EL (cell line): ENCODE measurements around the gene LIN7A.

Experiments used
- DNase-seq: peaks from one replicate; pipeline ENCODE4 v3.0.0-alpha.2; 2016

The LIN7A gene

DNA sequence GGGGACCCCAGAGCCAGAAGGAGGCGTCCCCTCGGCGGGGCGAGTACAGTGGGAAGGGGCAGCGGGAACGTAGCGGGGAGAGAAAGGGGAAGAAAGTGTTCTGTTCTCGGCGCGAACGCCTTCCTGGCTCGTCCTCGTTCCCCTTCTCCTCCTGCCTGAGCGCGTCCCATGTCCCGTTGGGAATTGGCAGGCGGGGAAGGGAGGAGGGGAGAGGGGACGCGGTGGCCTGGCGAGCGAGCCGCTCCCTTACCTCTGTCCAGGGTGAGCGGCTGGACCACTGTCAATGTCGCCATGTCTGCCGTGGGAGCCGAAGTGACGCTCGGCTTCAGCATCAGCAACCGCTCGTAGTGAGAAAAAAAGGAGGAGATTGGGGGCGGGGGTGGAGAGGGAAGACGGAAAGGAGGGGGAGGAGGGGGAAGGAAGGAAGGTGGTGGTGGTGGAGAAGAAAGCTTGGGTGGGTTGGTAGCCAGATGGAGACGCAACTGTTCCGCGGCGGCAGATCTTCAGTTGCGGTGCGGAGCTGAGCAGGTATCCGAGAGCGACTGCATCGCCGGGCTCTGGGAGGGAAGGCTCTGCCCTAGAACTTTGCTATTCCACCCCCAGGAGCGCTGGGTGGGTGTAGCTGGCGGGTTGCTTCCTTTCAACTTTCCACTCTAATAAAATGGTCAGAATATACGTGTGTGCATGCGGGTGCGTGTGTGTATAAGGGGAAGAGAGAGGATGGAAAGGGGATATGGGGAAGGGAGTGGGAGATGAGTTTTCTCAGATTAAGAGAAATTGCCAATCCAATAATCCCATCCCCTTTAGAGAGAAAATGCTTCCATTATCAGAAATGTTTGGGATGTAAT lies at the start of gene LIN7A:
TSS of gene LIN7A (minus strand) at position 544 of the 848 bp plus-strand sequence. CDS start at position 332, 212 bp downstream.
- peak; percentile 62 for DNase-seq

DNA sequence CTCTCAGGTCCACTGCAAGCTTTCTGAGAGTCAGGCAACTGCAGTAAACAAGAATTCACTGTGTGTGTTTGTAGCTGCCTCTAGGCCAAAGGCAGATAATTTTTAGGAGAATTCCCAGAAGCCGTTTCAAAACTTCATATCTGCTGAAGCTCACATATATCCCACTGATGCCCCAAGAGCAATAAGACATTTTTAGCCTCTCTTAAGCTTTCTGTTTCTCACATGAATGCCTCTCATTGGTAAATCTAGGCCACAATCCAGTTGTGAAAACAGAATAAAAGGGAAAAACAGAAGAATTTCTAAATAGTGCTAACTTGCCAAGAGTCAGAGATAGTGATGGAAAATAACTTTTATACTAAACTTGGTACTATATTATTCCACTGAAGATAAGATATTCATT lies 48.5 kb upstream of the LIN7A start:
- DNase-seq: no peak

- DNase-seq: no peak
Measured at GRCh38 chr12:80979816-80980215, 42.1 kb upstream of the LIN7A start.

DNA sequence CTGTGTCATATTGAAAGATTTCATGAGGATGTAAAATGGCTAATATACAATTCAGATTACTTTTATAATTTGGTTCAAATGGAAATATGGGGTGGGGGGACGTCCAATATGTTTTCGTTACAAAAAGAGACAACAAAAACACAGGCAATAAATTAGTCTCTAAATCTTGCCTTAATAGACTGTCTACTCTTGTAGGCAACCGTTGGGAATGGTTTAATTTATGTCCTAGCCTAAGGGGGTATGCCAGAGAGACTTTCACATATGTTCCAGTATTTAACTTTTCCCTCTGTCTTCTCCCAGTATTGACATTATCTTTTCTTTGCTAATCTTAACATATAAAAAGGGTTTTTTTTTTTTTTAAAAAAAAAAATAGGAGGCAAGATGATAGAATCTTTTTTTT lies 41.5 kb upstream of the LIN7A start:
- no peak for DNase-seq

DNA sequence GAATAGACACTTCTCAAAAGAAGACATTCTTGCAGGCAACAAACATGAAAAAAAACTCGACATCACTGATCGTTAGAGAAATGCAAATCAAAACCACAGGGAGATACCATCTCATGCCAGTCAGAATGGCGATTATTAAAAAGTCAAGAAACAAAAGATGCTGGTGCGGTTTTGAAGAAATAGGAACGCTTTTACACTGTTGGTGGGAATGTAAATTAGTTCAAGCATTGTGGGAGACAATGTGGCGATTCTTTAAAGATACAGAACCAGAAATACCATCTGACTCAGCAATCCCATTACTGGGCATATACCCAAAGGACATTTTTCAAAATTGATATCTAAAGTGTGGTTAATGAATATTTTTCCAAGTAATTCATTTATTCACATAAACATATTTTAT lies 39.6 kb upstream of the LIN7A start:
- no peak for DNase-seq

DNA sequence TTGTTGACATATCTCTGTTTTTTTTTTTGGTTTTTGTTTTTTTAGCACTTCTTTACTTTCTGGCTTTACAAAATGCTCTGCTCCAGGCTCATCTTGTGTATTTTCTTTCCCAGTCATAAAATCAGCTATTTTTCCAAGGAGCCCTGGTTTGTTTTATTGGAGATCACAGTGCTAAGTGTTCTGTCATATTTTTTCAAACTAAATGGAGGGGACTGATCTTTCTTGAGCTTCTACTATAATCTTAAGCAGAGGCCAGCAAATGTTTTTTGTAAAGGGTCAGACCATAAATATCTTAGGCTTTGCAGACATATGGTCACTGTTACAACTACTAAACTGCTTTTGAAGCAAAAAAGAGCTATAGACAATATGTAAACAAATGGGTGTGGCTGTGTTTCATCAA lies 30.6 kb upstream of the LIN7A start:
- DNase-seq: no peak

GRCh38 chr12:80967565-80967964 lies 29.8 kb upstream of the LIN7A start:
- DNase-seq: no peak

DNA sequence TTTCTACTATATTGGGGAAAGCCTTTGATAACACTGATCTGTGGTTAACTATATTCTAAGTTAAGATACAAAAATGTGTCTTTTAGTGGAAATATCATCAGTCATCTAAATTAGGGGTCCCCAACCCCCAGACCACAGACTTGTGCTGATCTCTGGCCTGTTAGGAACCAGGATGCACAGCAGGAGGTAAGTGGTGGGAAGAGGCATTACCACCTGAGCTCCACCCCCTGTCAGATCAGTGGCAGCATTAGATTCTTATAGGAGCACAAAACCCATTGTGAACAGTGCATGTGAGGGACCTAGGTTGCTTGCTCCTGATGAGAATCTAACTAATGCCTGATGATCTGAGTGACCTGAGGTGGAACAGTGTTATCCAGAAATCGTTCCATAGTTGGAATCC lies 28.3 kb upstream of the LIN7A start:
- DNase-seq: no peak

DNA sequence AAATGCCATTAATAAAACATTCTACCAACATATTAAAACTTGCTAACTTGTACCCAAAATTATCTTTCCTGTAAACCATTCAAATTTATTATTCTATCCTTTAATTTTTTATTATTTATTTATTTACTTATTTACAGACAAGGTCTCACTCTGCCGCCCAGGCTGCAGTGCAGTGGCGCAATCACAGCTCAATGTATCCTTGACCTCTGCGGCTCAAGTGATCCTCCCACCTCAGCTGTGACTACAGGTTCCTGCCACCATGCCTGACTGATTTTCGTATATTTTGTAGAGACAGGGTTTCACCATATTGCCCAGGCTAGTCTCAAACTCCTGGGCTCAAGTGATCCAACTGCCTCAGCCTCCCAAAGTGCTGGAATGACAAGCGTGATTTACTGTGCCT lies 20.4 kb upstream of the LIN7A start:
- no peak for DNase-seq

GRCh38 chr12:80954857-80955520 lies 17.3 kb upstream of the LIN7A start:
- DNase-seq: no peak

DNA sequence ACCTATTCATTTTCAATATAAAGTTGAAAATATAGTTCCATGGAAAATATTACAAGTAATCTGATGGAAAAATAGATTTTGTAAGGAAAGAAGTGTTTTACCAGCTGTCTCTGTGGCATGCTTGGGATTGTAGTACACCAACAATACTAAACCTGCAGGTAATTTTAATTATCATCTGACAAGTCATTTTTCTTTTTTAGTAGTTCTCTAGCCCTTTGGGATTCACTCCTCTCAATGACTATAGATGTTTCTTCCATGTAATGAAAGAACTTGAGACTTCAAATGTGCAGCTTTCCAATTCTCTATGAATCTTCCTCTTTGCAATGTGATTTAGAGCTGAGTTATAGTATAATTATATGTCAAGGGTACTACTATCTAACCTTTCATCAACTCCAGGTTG lies 14.7 kb upstream of the LIN7A start:
- no peak for DNase-seq

DNA sequence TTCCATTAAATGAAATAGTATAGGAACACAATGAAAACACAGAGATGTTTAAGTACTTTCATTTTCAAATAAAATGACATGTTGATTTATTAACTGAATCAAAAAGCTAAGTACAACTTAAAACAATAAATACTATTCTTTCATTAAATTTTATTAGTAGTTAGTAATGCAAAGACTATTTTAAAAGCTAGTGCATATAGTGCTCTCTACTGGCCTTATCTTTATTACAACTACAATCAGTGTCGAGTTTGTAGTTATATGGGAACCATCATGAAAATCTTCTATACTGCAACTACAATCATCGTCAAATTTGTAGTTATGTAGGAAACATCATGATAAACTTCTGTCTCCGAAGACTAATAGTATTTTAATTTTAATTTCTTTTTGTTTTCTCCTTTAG lies 8.9 kb upstream of the LIN7A start:
- DNase-seq: no peak

DNA sequence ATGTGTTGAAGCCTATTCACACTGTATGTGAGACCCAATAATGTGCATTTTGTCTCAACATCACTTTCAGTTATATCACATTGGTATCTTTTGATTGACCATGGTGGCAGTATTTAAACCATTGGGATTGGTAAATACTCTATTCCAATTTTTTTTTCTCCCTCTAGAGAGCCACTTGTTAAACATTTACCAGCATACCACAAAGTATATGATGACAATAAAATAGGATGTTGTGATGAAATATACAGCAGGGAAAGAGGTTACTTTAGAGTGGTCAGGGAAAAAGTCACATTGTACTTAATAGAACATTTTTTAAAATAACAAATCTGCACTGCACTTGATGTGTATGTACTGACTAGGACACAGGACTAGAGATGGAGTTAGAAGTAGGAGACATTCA lies 5.6 kb upstream of the LIN7A start:
- no peak for DNase-seq

DNA sequence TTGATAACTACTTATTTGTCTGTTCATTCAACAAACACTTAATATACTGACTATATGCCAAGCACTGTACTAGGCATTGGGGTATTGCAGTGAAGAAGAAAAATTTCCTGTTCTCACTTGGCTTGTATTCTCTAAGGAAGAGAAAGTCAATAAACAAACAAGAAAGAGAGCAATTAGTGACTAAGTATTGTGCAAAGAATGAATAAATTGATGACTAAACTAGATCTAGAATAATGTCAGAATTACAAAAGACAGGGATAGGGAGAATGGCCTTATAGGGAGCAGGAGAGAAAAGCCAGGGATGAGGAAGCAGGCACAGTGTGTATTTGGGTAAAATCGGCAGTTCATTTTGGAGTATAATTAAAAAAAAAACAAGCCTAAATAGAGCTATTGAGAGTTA lies 4.2 kb upstream of the LIN7A start:
- DNase-seq: no peak

GRCh38 chr12:80939231-80939950 lies 1.7 kb upstream of the LIN7A start:
- DNase-seq: peak; percentile 13

DNA sequence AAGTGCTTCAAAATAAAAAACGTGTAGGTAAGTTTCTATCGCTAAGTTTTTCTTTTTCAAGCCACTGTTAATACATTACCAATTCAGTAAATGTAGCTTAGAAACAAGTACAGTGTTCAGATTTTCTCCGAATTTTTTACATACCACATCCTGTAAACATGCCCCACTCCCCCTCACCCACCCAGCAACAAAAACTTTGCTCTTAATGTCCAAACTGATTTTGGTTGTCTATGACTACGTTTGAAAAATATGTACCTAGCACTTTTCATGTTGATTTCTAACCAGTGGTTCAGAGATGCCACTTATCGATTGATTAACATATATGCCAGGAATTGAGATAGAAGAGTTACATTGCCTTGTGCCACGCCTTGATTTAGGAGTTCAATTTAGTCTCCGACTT lies 663 bp upstream of the LIN7A start:
- no peak for DNase-seq

- DNase-seq: peak; percentile 60
Measured at GRCh38 chr12:80936642-80937390, 918 bp downstream of the LIN7A start.

- DNase-seq: no peak
Measured at GRCh38 chr12:80936353-80936641, 1.4 kb downstream of the LIN7A start.

DNA sequence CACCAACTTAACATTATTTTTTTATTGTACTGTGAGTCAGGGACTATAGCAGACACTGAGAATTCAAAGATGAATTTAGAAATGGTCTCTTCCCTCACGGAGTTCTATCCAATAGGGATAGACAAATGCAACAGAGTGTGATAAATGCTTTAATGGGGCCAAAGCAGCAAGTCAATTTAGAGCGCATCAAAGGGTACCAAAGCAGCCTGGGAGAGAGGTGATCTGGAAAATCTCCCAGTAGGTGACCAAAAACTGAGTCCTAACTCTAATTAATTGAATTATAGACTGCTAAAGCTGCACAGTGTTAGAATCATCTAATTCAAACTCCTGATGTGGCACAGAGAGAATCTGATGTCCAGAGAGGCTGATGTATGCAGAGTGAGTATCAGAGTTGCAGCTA lies 2.6 kb downstream of the LIN7A start:
- DNase-seq: no peak

DNA sequence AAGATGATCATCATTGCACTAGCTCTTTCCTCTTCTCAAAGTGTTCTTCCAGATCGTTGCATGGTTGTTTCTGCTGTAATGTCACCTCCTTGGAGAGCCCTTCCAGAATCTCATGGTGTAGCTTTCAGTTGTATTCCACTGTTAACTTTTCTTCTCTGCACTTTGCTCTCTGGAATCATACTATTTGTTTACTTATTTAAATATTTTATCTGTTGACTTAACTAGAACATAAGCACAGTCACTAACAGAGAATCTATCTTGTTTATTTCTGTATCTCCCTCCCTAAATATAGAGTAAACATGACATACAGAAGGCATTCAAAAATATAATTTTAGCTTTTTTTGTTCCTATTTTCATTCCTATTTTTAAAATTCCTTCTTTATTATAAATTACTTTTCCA lies 11.8 kb downstream of the LIN7A start:
- no peak for DNase-seq

DNA sequence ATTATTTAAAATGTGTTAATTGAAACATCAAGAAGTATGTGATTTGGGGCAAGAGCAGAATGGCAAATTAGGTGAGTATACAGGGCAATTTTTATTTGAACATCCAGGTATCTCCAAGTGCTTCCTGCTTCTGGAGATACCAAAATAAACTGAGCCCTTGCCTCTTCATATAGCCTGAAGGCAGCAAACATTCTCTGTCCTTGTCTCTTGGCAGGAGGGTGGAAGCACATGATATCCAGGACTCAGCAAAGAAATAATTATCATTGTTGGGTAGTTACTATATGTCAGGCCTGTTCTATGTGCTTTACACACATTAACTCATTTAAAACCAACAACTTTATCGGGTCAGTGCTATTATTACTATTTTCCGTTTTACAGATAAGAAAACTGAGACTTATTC lies 12.5 kb downstream of the LIN7A start:
- no peak for DNase-seq

DNA sequence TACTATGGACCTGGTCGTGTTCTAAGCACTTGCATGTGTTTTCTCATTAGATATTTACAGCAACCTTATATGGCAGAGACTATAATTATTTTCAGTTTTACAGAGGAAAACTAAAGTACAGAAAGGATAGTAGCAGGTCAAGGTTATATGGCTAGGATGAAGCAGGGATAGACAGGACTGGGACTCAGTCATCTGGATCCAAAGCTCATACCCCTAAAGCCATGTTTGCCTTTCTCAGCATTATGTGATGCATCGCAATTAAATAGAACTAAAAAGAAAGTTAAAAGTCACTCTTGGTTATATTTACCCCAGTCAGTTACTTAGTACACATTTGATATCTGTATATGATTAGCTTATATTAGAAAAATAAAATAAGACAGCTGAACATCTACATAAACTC lies 13.3 kb downstream of the LIN7A start:
- no peak for DNase-seq

DNA sequence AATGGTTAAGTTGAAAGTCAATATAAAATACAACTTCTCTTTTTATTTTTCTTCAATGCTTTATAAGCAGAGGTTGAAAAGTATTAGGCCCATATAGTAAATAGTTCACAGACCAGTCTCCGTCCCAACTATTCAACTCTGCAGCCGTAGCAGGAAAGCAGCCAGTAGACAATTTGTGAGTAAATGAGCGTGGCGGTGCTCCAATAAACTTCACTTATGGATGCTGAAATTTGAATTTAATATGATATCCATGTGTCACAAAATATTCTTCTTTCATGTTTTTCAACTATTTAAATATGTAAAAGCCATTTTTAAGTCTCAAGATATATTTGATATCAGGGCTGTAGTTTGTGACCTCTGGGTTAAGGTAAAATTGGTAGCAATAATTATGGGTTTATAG lies 17.7 kb downstream of the LIN7A start:
- DNase-seq: no peak
